ENCODE measurements around the gene RXRG.

DNA sequence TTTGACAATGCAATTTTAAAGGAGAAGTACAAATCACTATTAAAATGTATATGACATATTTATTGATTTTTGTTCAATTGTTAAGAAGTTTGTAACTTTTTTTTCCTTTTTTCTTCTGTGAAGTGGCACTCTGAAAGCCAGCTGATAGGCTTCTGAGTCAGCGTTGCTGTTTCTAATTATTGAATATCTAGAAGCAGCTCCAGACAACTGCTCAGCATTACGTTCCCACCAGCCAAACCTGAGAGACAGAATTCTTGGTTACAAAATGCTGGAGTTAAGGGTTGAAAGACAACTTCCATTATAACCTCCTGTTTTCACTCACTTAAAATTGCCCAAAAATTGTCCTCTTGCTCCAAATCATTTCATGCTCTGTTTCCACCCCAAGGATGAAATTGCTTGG is 57.0 kb downstream of the RXRG start:
- TF ChIP-seq, protein P1, sequence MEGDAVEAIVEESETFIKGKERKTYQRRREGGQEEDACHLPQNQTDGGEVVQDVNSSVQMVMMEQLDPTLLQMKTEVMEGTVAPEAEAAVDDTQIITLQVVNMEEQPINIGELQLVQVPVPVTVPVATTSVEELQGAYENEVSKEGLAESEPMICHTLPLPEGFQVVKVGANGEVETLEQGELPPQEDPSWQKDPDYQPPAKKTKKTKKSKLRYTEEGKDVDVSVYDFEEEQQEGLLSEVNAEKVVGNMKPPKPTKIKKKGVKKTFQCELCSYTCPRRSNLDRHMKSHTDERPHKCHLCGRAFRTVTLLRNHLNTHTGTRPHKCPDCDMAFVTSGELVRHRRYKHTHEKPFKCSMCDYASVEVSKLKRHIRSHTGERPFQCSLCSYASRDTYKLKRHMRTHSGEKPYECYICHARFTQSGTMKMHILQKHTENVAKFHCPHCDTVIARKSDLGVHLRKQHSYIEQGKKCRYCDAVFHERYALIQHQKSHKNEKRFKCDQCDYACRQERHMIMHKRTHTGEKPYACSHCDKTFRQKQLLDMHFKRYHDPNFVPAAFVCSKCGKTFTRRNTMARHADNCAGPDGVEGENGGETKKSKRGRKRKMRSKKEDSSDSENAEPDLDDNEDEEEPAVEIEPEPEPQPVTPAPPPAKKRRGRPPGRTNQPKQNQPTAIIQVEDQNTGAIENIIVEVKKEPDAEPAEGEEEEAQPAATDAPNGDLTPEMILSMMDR (IDR thresholded peaks at IDR 0.05), result no peak
- TF ChIP-seq FOXJ3 (CRISPR knock-in tag; IDR thresholded peaks at IDR 0.05) (no peak), POLR2AphosphoS5 (IDR thresholded peaks at IDR 0.05; ENCODE audit: low read depth, low read length) (no peak), YY1 (IDR thresholded peaks at IDR 0.05; ENCODE audit: low read depth) (no peak), CHD2 (IDR thresholded peaks at IDR 0.05; ENCODE audit: low read length, partially characterized antibody) (no peak), ELF1 (IDR thresholded peaks at IDR 0.05) (no peak), MXI1 (IDR thresholded peaks at IDR 0.05; ENCODE audit: low read depth, low read length) (no peak)
- TF ChIP-seq, protein P2, sequence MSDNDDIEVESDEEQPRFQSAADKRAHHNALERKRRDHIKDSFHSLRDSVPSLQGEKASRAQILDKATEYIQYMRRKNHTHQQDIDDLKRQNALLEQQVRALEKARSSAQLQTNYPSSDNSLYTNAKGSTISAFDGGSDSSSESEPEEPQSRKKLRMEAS (IDR thresholded peaks at IDR 0.05; ENCODE audit: low read depth), result no peak
